ENCODE measurements around the gene GALNT15. TPM values are rescaled to one million over a fixed set of nuclear protein-coding genes. Genes with fewer than 3 reads are reported as not detected.

Gene GALNT15
- total RNA-seq, 1 experiment from 2014 or later: not detected

- Histone ChIP-seq H3K4me1 (ENCODE audit: insufficient read depth, low read length, poor library complexity, severe bottlenecking) (no peaks in the 10 kb centered on the region), H3K27me3 (replicated peaks; ENCODE audit: insufficient read depth, low read depth, low read length, poor library complexity) (no peaks in the 10 kb centered on the region), H3K9me3 (ENCODE audit: low read depth, low read length, poor library complexity, severe bottlenecking) (no peaks in the 10 kb centered on the region), H3K36me3 (ENCODE audit: insufficient read depth, low read length, poor library complexity, severe bottlenecking) (no peaks in the 10 kb centered on the region), H3K4me3 (ENCODE audit: low read depth, low read length, poor library complexity, severe bottlenecking) (no peak overlapping the region), H3K27ac (ENCODE audit: low read depth, low read length, poor library complexity, severe bottlenecking) (no peak overlapping the region)
- ChIA-PET POLR2A (ENCODE audit: low non-redundant PET) (no interaction called here), CTCF (no interaction called here)
- DNase-seq (ENCODE audit: low spot score): no peak
- intact Hi-C loops (cut with micrococcal nuclease; ENCODE audit: unreplicated experiment): no loop called here
- BruUV-seq (replicated peaks): no TSS peak
- TF ChIP-seq EZH2 (IDR thresholded peaks at IDR 0.05; ENCODE audit: borderline replicate concordance, low read depth, low read length, poor library complexity, severe bottlenecking): no peak
- TF ChIP-seq, protein P1, sequence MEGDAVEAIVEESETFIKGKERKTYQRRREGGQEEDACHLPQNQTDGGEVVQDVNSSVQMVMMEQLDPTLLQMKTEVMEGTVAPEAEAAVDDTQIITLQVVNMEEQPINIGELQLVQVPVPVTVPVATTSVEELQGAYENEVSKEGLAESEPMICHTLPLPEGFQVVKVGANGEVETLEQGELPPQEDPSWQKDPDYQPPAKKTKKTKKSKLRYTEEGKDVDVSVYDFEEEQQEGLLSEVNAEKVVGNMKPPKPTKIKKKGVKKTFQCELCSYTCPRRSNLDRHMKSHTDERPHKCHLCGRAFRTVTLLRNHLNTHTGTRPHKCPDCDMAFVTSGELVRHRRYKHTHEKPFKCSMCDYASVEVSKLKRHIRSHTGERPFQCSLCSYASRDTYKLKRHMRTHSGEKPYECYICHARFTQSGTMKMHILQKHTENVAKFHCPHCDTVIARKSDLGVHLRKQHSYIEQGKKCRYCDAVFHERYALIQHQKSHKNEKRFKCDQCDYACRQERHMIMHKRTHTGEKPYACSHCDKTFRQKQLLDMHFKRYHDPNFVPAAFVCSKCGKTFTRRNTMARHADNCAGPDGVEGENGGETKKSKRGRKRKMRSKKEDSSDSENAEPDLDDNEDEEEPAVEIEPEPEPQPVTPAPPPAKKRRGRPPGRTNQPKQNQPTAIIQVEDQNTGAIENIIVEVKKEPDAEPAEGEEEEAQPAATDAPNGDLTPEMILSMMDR (conservative IDR thresholded peaks at IDR 0.05; ENCODE audit: low read depth, low read length): no peak
Measured at GRCh38 chr3:16137977-16138376, 36.5 kb upstream of the GALNT15 start.

- Histone ChIP-seq H3K4me1 (ENCODE audit: insufficient read depth, low read length, poor library complexity, severe bottlenecking) (no peaks in the 10 kb centered on the region), H3K9me3 (ENCODE audit: low read depth, low read length, poor library complexity, severe bottlenecking) (no peaks in the 10 kb centered on the region), H3K4me3 (ENCODE audit: low read depth, low read length, poor library complexity, severe bottlenecking) (no peak overlapping the region), H3K27ac (ENCODE audit: low read depth, low read length, poor library complexity, severe bottlenecking) (no peak overlapping the region), H3K27me3 (replicated peaks; ENCODE audit: insufficient read depth, low read depth, low read length, poor library complexity) (no peaks in the 10 kb centered on the region), H3K36me3 (ENCODE audit: insufficient read depth, low read length, poor library complexity, severe bottlenecking) (no peaks in the 10 kb centered on the region)
- DNase-seq (ENCODE audit: low spot score): no peak
- ChIA-PET CTCF (no interaction called here), POLR2A (ENCODE audit: low non-redundant PET) (no interaction called here)
- no TSS peak for BruUV-seq (replicated peaks)
- TF ChIP-seq, protein P1 (conservative IDR thresholded peaks at IDR 0.05; ENCODE audit: low read depth, low read length): no peak
- TF ChIP-seq EZH2 (IDR thresholded peaks at IDR 0.05; ENCODE audit: borderline replicate concordance, low read depth, low read length, poor library complexity, severe bottlenecking): no peak
- intact Hi-C loops (cut with micrococcal nuclease; ENCODE audit: unreplicated experiment): no loop called here
Measured at GRCh38 chr3:16140116-16140893, 34.2 kb upstream of the GALNT15 start.

- BruUV-seq (replicated peaks): no TSS peak
- DNase-seq (ENCODE audit: low spot score): no peak
- TF ChIP-seq EZH2 (IDR thresholded peaks at IDR 0.05; ENCODE audit: borderline replicate concordance, low read depth, low read length, poor library complexity, severe bottlenecking): no peak
- TF ChIP-seq, protein P1 (conservative IDR thresholded peaks at IDR 0.05; ENCODE audit: low read depth, low read length): no peak
- CTCF ChIA-PET: no interaction called here
- no peak overlapping the region for H3K4me3 ChIP-seq (ENCODE audit: low read depth, low read length, poor library complexity, severe bottlenecking)
- H3K36me3 ChIP-seq (ENCODE audit: insufficient read depth, low read length, poor library complexity, severe bottlenecking): no peaks in the 10 kb centered on the region
- POLR2A ChIA-PET (ENCODE audit: low non-redundant PET): no interaction called here
- H3K9me3 ChIP-seq (ENCODE audit: low read depth, low read length, poor library complexity, severe bottlenecking): no peaks in the 10 kb centered on the region
- intact Hi-C loops (cut with micrococcal nuclease; ENCODE audit: unreplicated experiment): no loop called here
- no peaks in the 10 kb centered on the region for H3K4me1 ChIP-seq (ENCODE audit: insufficient read depth, low read length, poor library complexity, severe bottlenecking)
- no peak overlapping the region for H3K27ac ChIP-seq (ENCODE audit: low read depth, low read length, poor library complexity, severe bottlenecking)
- H3K27me3 ChIP-seq (replicated peaks; ENCODE audit: insufficient read depth, low read depth, low read length, poor library complexity): no peaks in the 10 kb centered on the region
Measured at GRCh38 chr3:16140894-16141285, 33.6 kb upstream of the GALNT15 start.
